IMR-90 (cell line): ENCODE results near the gene KAZN.

ENCODE experiments used
- BHLHE40 ChIP-seq: fragments of 150-350 bp; IDR thresholded peaks from 2 replicates; pipeline ENCODE4 v1.6.1; 2016; ENCODE audit warnings: mild to moderate bottlenecking, low read depth, low read length
- CEBPB ChIP-seq: IDR thresholded peaks from 2 replicates; pipeline ENCODE4 v1.6.1; 2012; ENCODE audit warnings: low read depth, low read length, improper control_type of control experiment
- CTCF ChIP-seq: conservative IDR thresholded peaks from 2 replicates; pipeline ENCODE4 v1.5.1; 2012; ENCODE audit warnings: mild to moderate bottlenecking, low read depth, low read length, improper control_type of control experiment
- FOS ChIP-seq: fragments of 150-350 bp; IDR thresholded peaks from 2 replicates; pipeline ENCODE4 v1.6.1; 2016; ENCODE audit warnings: low read depth, low read length
- MAFK ChIP-seq: IDR thresholded peaks from 2 replicates; pipeline ENCODE4 v1.6.1; 2012; ENCODE audit warnings: low read depth, low read length, improper control_type of control experiment
- NFE2L2 ChIP-seq: fragments of 150-350 bp; IDR thresholded peaks from 2 replicates; pipeline ENCODE4 v1.6.1; 2016; ENCODE audit warnings: low read depth, mild to moderate bottlenecking, low read length
- POLR2A ChIP-seq: IDR thresholded peaks from 2 replicates; pipeline ENCODE4 v1.6.1; 2012; ENCODE audit warnings: mild to moderate bottlenecking, low read depth, low read length
- RAD21 ChIP-seq: IDR thresholded peaks from 2 replicates; pipeline ENCODE4 v1.6.1; 2012; ENCODE audit warnings: low read length, improper control_type of control experiment
- RFX5 ChIP-seq: IDR thresholded peaks from 2 replicates; pipeline ENCODE4 v1.8.0; 2012; ENCODE audit warnings: low read depth, mild to moderate bottlenecking, low read length, moderate library complexity
- USF2 ChIP-seq: fragments of 150-350 bp; IDR thresholded peaks from 2 replicates; pipeline ENCODE4 v1.6.1; 2017; ENCODE audit warnings: mild to moderate bottlenecking, antibody characterized with exemption, low read length, low read depth

- TF ChIP-seq RFX5 (no peak), CTCF (no peak), POLR2A (no peak), CEBPB (peak; percentile 61), BHLHE40 (no peak), USF2 (no peak), MAFK (no peak), FOS (no peak), RAD21 (no peak), NFE2L2 (no peak)
Observed at GRCh38 chr1:14897997-14898645, 299.6 kb downstream of the KAZN start.
